PC-3 (cell line): ENCODE results near the gene PAWR. TPM values are rescaled to one million over a fixed set of nuclear protein-coding genes. Genes with fewer than 3 reads are reported as not detected.

Experiments used
- ATAC-seq: fragments of 200-7000 bp; cut with Tn5 transposase; 2 replicates; pipeline ENCODE4 v1.9.1; 2020; ENCODE audit warnings: mild to moderate bottlenecking, moderate library complexity
- BruUV-seq: library from RNA; stranded (reverse); fragments of 400-500 nt; replicated peaks from 2 replicates; lab custom pipeline; 2021; lab: Mats Ljungman, UMichigan
- CTCF ChIA-PET: fragments of 300-600 bp; sonication (Branson Sonifier 250); formaldehyde crosslinking; loops from one replicate; lab custom pipeline; 2022; ENCODE audit warnings: antibody characterized with exemption; lab: Charles Lee
- POLR2A ChIA-PET: fragments of 300-600 bp; sonication (Branson Sonifier 250); formaldehyde crosslinking; loops from one replicate; lab custom pipeline; 2022; ENCODE audit warnings: antibody characterized with exemption; ENCODE audit not compliant: unreplicated experiment; lab: Charles Lee
- DNase-seq: peaks from one replicate; pipeline ENCODE4 v3.0.0-alpha.2; 2015
- H2AFZ ChIP-seq: fragments of 300-600 bp; sonication (generic); 2 replicates; pipeline ENCODE4 v1.6.0; 2016; ENCODE audit warnings: antibody characterized with exemption, low read length
- H3F3A ChIP-seq: fragments of 300-600 bp; sonication (generic); one replicate; pipeline ENCODE4 v1.6.0; 2017; ENCODE audit warnings: antibody characterized with exemption, low read length, control low read depth, mild to moderate bottlenecking; ENCODE audit not compliant: unreplicated experiment
- H3K27ac ChIP-seq: fragments of 300-600 bp; sonication (generic); 2 replicates; pipeline ENCODE4 v1.5.1; 2016; ENCODE audit warnings: mild to moderate bottlenecking, low read length
- H3K27me3 ChIP-seq: fragments of 300-600 bp; sonication (generic); 2 replicates; pipeline ENCODE4 v1.6.1; 2016; ENCODE audit warnings: low read length, mixed read lengths
- H3K36me3 ChIP-seq: fragments of 300-600 bp; sonication (generic); 2 replicates; pipeline ENCODE4 v1.6.1; 2016; ENCODE audit warnings: low read depth, mixed run types, low read length, mixed read lengths
- H3K4me1 ChIP-seq: fragments of 300-600 bp; sonication (generic); 2 replicates; pipeline ENCODE4 v1.5.1; 2016; ENCODE audit warnings: low read length; ENCODE audit not compliant: insufficient read depth
- H3K4me2 ChIP-seq: fragments of 300-600 bp; sonication (generic); 2 replicates; pipeline ENCODE4 v1.6.0; 2016; ENCODE audit warnings: low read length
- H3K4me3 ChIP-seq: fragments of 300-600 bp; sonication (generic); 2 replicates; pipeline ENCODE4 v1.5.1; 2016; ENCODE audit warnings: mild to moderate bottlenecking, low read length, mixed read lengths
- H3K79me2 ChIP-seq: fragments of 300-600 bp; sonication (generic); 2 replicates; pipeline ENCODE4 v1.6.1; 2017; ENCODE audit warnings: low read length, mixed read lengths
- H3K9ac ChIP-seq: fragments of 300-600 bp; sonication (generic); 2 replicates; pipeline ENCODE4 v1.6.0; 2016; ENCODE audit warnings: mild to moderate bottlenecking, low read length
- H3K9me2 ChIP-seq: fragments of 300-600 bp; sonication (generic); replicated peaks from 2 replicates; pipeline ENCODE4 v1.6.1; 2016; ENCODE audit warnings: mixed run types, low read length, mixed read lengths
- H3K9me3 ChIP-seq: fragments of 300-600 bp; sonication (generic); 2 replicates; pipeline ENCODE4 v1.6.1; 2016; ENCODE audit warnings: low read length, mixed read lengths
- H4K20me1 ChIP-seq: fragments of 300-600 bp; sonication (generic); 2 replicates; pipeline ENCODE4 v1.6.1; 2016; ENCODE audit warnings: low read length, mixed read lengths
- EZH2 ChIP-seq: fragments of 300-600 bp; sonication (generic); IDR thresholded peaks from one replicate; pipeline ENCODE4 v1.6.1; 2017; ENCODE audit warnings: antibody characterized with exemption, mild to moderate bottlenecking, low read length; ENCODE audit not compliant: unreplicated experiment
- EZH2phosphoT487 ChIP-seq: fragments of 300-600 bp; sonication (generic); IDR thresholded peaks from 2 replicates; pipeline ENCODE4 v1.6.1; 2018; ENCODE audit warnings: mild to moderate bottlenecking, antibody characterized with exemption, low read length, borderline replicate concordance
- intact Hi-C: fragments of 100-400 bp; cut with micrococcal nuclease; formaldehyde crosslinking; loops from 2 replicates; pipeline ENCODE4 v1.9.0; 2023
- total RNA-seq: library from RNA; depleted of rRNA; stranded (reverse); fragments of >200 nt; gene quantifications from 2 replicates; pipeline ENCODE4 v1.2.3, GENCODE V29; 2014
- TF ChIP-seq, protein P1 (sequence below): fragments of 300-600 bp; sonication (generic); conservative IDR thresholded peaks from 2 replicates; pipeline ENCODE4 v1.5.1; 2017; ENCODE audit warnings: antibody characterized with exemption, low read depth, mild to moderate bottlenecking, low read length

The PAWR gene
- total RNA-seq, 1 experiment from 2014 or later = 141 TPM

DNA sequence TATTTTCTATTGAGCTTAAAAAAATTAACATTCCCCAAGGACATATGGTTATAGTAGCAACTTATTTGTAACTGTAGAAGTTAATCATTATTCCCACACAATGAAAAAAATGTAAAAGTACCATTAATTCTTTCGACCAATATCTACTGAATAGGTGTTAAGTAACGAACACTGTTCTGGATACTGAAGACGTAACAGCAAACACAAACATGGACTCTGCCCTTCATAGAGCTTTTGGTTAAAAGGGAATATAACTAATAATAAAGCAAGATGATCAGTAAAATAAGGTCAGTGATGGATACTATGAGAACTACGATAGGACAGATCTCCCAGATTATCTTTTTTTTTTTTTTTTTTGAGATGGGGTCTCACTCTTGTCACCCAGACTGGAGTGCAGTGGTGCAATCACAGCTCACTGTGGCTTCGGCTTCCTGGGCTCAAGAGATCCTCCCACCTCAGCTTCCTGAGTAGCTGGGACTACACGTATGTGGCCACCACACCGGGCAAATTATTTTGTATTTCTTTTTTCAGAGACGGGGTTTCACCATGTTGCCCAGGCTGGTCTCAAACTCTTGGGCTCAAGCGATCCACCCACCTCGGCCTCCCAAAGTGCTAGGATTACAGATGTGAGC, 93.9 kb downstream of the PAWR start:
- H3K79me2 ChIP-seq = no peaks in the 10 kb centered on the region
- BruUV-seq = no TSS peak

DNA sequence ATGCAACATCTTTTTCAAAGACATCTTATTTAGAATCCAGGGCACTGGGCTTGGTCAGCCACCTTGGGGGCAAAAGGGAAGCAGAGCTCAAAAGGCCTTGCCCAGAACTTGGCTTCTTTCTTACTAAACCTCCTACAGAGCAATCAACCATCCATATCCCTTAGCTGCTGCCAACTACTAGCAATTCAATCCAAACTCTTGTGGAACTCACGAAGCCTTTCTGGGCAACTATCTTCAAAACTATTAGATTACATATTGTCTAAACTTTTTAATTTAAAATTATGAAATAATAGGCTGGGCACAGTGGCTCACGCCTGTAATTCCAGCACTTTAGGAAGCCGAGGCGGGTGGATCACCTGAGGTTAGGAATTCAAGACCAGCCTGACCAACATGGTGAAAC, 95.5 kb downstream of the PAWR start:
- H3K4me3 ChIP-seq = no peak overlapping the region

More for the DNA sequence above, 93.9 kb downstream of the PAWR start:
- Histone ChIP-seq H3K36me3 (no peaks in the 10 kb centered on the region; the same call in 1 of the 2 replicates), H3K4me1 (no peaks in the 10 kb centered on the region), H3K9me2 (no peaks in the 10 kb centered on the region), H3F3A (no peaks in the 10 kb centered on the region), H2AFZ (no peak overlapping the region), H4K20me1 (no peaks in the 10 kb centered on the region), H3K27ac (no peak overlapping the region), H3K27me3 (no peaks in the 10 kb centered on the region), H3K4me2 (no peak overlapping the region), H3K9ac (no peak overlapping the region), H3K9me3 (no peaks in the 10 kb centered on the region), H3K4me3 (no peak overlapping the region)
- no peak for ATAC-seq
- intact Hi-C loops = no loop called here
- TF ChIP-seq EZH2phosphoT487 (no peak), EZH2 (no peak)
- no peak for DNase-seq
- ChIA-PET CTCF (no interaction called here), POLR2A (no interaction called here)

DNA sequence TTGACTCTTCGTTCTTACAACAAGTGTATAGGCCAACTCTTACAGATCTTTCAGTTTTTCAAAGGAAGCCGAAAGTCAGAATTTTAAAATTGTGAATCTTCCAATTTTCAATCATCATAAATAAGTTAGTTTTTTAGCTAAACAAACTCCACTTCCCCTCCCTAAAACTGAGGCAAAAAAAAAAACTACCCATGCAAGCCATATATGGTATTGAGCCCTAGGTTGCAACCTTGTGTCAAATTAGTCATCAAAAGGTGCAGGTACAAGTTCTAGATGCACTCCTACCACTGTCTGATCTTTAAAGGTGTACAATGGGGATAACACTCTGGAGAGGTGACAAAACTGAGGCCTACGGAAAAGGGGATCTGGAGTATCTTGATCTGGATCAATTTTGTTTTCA, 97.9 kb downstream of the PAWR start:
- Histone ChIP-seq H3K4me3 (no peak overlapping the region), H4K20me1 (no peaks in the 10 kb centered on the region), H2AFZ (no peak overlapping the region), H3K4me2 (no peak overlapping the region), H3K27ac (no peak overlapping the region), H3K9ac (no peak overlapping the region), H3K9me3 (no peaks in the 10 kb centered on the region), H3K4me1 (no peaks in the 10 kb centered on the region), H3K9me2 (no peaks in the 10 kb centered on the region), H3K36me3 (peaks cover 5% of the 10 kb centered on the region; the same call in 1 of the 2 replicates), H3F3A (no peaks in the 10 kb centered on the region), H3K27me3 (no peaks in the 10 kb centered on the region), H3K79me2 (no peaks in the 10 kb centered on the region)
- no TSS peak for BruUV-seq
- TF ChIP-seq EZH2 = no peak
- TF ChIP-seq EZH2phosphoT487 = no peak
- TF ChIP-seq, protein P1, sequence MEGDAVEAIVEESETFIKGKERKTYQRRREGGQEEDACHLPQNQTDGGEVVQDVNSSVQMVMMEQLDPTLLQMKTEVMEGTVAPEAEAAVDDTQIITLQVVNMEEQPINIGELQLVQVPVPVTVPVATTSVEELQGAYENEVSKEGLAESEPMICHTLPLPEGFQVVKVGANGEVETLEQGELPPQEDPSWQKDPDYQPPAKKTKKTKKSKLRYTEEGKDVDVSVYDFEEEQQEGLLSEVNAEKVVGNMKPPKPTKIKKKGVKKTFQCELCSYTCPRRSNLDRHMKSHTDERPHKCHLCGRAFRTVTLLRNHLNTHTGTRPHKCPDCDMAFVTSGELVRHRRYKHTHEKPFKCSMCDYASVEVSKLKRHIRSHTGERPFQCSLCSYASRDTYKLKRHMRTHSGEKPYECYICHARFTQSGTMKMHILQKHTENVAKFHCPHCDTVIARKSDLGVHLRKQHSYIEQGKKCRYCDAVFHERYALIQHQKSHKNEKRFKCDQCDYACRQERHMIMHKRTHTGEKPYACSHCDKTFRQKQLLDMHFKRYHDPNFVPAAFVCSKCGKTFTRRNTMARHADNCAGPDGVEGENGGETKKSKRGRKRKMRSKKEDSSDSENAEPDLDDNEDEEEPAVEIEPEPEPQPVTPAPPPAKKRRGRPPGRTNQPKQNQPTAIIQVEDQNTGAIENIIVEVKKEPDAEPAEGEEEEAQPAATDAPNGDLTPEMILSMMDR = no peak
- CTCF ChIA-PET = interaction anchor here (0.7 kb wide), 1 partner anchor 319 kb away, joined by 4 read pairs; no protein-coding TSS in a partner anchor
- POLR2A ChIA-PET = interaction anchor here (0.6 kb wide), 1 partner anchor 92 kb away, joined by 3 read pairs; no protein-coding TSS in a partner anchor
- no peak for DNase-seq
- ATAC-seq = no peak
- intact Hi-C loops = loop anchor here (1.0 kb wide), 1 partner anchor 39 kb away; no protein-coding TSS in a partner anchor

More for the DNA sequence above, 95.5 kb downstream of the PAWR start:
- intact Hi-C loops = no loop called here
- Histone ChIP-seq H3K27me3 (no peaks in the 10 kb centered on the region), H3K27ac (no peak overlapping the region), H3F3A (no peaks in the 10 kb centered on the region), H3K9me3 (no peaks in the 10 kb centered on the region), H3K36me3 (peaks cover 5% of the 10 kb centered on the region; the same call in 1 of the 2 replicates), H3K4me2 (no peak overlapping the region), H2AFZ (no peak overlapping the region), H3K4me1 (no peaks in the 10 kb centered on the region), H3K9ac (no peak overlapping the region), H3K79me2 (no peaks in the 10 kb centered on the region), H3K9me2 (no peaks in the 10 kb centered on the region), H4K20me1 (no peaks in the 10 kb centered on the region)
- ChIA-PET CTCF (no interaction called here), POLR2A (no interaction called here)
- no TSS peak for BruUV-seq
- TF ChIP-seq EZH2phosphoT487 (no peak), EZH2 (no peak)
- TF ChIP-seq, protein P1 = no peak
- DNase-seq (no peak), ATAC-seq (no peak)
